Measurements from ENCODE around the gene NTMT1. TPM values are rescaled to one million over a fixed set of nuclear protein-coding genes. Genes with fewer than 3 reads are reported as not detected.

NTMT1 gene
- total and polyA plus RNA-seq, 9 of the 15 experiments (the other 6 are each of a cell fraction or from before 2014, with no cell fraction given) = 42.1 to 116 (median 74.7) TPM

GRCh38 chr9:129641750-129642585 is 16.0 kb downstream of the NTMT1 start, which contains the start of gene ASB6 (continued):
- TF ChIP-seq MNT (conservative IDR thresholded peaks at IDR 0.05) = peak; percentile 66 to 91
- TF ChIP-seq SP2 (IDR thresholded peaks at IDR 0.05; ENCODE audit: extremely low read depth, low read depth, low read length, poor library complexity, severe bottlenecking) = peak; percentile 82
- peak; percentile 42 for TF ChIP-seq PRDM10 (IDR thresholded peaks at IDR 0.05; ENCODE audit: partially characterized antibody)
- peak; percentile 77 for TF ChIP-seq SAP30 (IDR thresholded peaks at IDR 0.05; ENCODE audit: borderline replicate concordance, insufficient read depth, low read depth, low read length, poor library complexity, severe bottlenecking)
- peak; percentile 97 for TF ChIP-seq LCOR (CRISPR knock-in tag; IDR thresholded peaks at IDR 0.05)
- TF ChIP-seq RB1 (IDR thresholded peaks at IDR 0.05; ENCODE audit: low read depth) = peak; percentile 96
- peak; percentile 93 for TF ChIP-seq ZBTB33 (CRISPR knock-in tag; IDR thresholded peaks at IDR 0.05)
- peak; percentile 70 for TF ChIP-seq TAF1 (IDR thresholded peaks at IDR 0.05; ENCODE audit: control insufficient read depth, extremely low read depth, insufficient read depth, low read length, severe bottlenecking)
- TF ChIP-seq ZNF24 (IDR thresholded peaks at IDR 0.05) = peak; percentile 46; the same call in 1 of the 2 replicates

Data from K562 (cell line).